GM23338 (cell line): ENCODE measurements around the gene AFP. TPM values are rescaled to one million over a fixed set of nuclear protein-coding genes. Genes with fewer than 3 reads are reported as not detected.

Experiments
- ATAC-seq: fragments of 200-7000 bp; cut with Tn5 transposase; 3 replicates; pipeline ENCODE4 v1.9.1; 2020
- DNase-seq: peaks from one replicate; pipeline ENCODE4 v3.0.0-alpha.2; 2015; ENCODE audit warnings: low spot score
- H2AFZ ChIP-seq: fragments of 200-600 bp; sonication (generic); 2 replicates; pipeline ENCODE4 v1.8.0; 2016; ENCODE audit warnings: antibody characterized with exemption, mild to moderate bottlenecking, moderate library complexity
- H3F3A ChIP-seq: fragments of 200-600 bp; sonication (generic); replicated peaks from 2 replicates; pipeline ENCODE4 v1.8.0; 2017; ENCODE audit warnings: antibody characterized with exemption, mixed run types, low read depth
- H3K27ac ChIP-seq: fragments of 200-600 bp; sonication (generic); 2 replicates; pipeline ENCODE4 v1.6.1; 2016; ENCODE audit warnings: low read depth
- H3K27me3 ChIP-seq: fragments of 200-600 bp; sonication (generic); 2 replicates; pipeline ENCODE4 v1.8.0; 2016; ENCODE audit warnings: mild to moderate bottlenecking, mixed run types, moderate library complexity; ENCODE audit not compliant: insufficient read depth
- H3K36me3 ChIP-seq: fragments of 200-600 bp; sonication (generic); 2 replicates; pipeline ENCODE4 v1.8.0; 2016; ENCODE audit warnings: mild to moderate bottlenecking; ENCODE audit not compliant: insufficient read depth
- H3K4me1 ChIP-seq: fragments of 200-600 bp; sonication (generic); 2 replicates; pipeline ENCODE4 v1.8.0; 2016; ENCODE audit warnings: mild to moderate bottlenecking, moderate library complexity; ENCODE audit not compliant: insufficient read depth
- H3K4me2 ChIP-seq: fragments of 200-600 bp; sonication (generic); 2 replicates; pipeline ENCODE4 v1.7.1; 2017; ENCODE audit warnings: mixed run types
- H3K4me3 ChIP-seq: fragments of 200-600 bp; sonication (generic); 2 replicates; pipeline ENCODE4 v1.6.1; 2016; ENCODE audit warnings: mixed run types
- H3K79me2 ChIP-seq: fragments of 200-600 bp; sonication (generic); replicated peaks from 2 replicates; pipeline ENCODE4 v1.8.0; 2017; ENCODE audit warnings: mild to moderate bottlenecking; ENCODE audit not compliant: insufficient read depth
- H3K9me2 ChIP-seq: fragments of 200-600 bp; sonication (generic); 2 replicates; pipeline ENCODE4 v1.8.0; 2017; ENCODE audit not compliant: insufficient read depth
- H4K20me1 ChIP-seq: fragments of 200-600 bp; sonication (generic); replicated peaks from 2 replicates; pipeline ENCODE4 v1.8.0; 2017; ENCODE audit warnings: mild to moderate bottlenecking; ENCODE audit not compliant: insufficient read depth
- H3K27ac Mint-ChIP-seq: 2 replicates; pipeline ENCODE4 v1.8.0; 2020; ENCODE audit warnings: inconsistent platforms, mild to moderate bottlenecking, moderate library complexity, mixed read lengths
- H3K27me3 Mint-ChIP-seq: 3 replicates; pipeline ENCODE4 v1.8.0; 2022; ENCODE audit warnings: low read depth, mild to moderate bottlenecking, moderate library complexity, mixed read lengths, inconsistent platforms; ENCODE audit not compliant: insufficient read depth, poor library complexity
- H3K36me3 Mint-ChIP-seq: 3 replicates; pipeline ENCODE4 v1.8.0; 2021; ENCODE audit warnings: low read depth, mild to moderate bottlenecking, inconsistent platforms, moderate library complexity, mixed read lengths
- H3K4me1 Mint-ChIP-seq: 3 replicates; pipeline ENCODE4 v1.8.0; 2020; ENCODE audit warnings: mild to moderate bottlenecking, inconsistent platforms, mixed read lengths
- H3K4me3 Mint-ChIP-seq: 3 replicates; pipeline ENCODE4 v1.8.0; 2021; ENCODE audit warnings: moderate library complexity, mild to moderate bottlenecking, inconsistent platforms, mixed read lengths
- H3K9me3 Mint-ChIP-seq: 3 replicates; pipeline ENCODE4 v1.8.0; 2020; ENCODE audit warnings: moderate library complexity, mild to moderate bottlenecking, inconsistent platforms, mixed read lengths
- CREB1 ChIP-seq: fragments of 250-450 bp; sonication (Bioruptor Pico); IDR thresholded peaks from 2 replicates; pipeline ENCODE4 v1.5.0; 2020; ENCODE audit warnings: low read depth, mild to moderate bottlenecking, moderate library complexity
- CTCF ChIP-seq, 2 experiments: fragments of 200-600 bp in 1 of 2; sonication (generic) in 1 of 2; conservative IDR thresholded peaks; 2 replicates each; pipeline versions ENCODE4 v1.5.1 to v1.6.1; 2016 to 2017; ENCODE audit warnings: antibody characterized with exemption in 2 of 2, low read depth in 2 of 2, mild to moderate bottlenecking in 2 of 2, moderate library complexity in 1 of 2
- ETS1 ChIP-seq: IDR thresholded peaks from 2 replicates; pipeline ENCODE4 v1.6.1; 2016; ENCODE audit warnings: antibody characterized with exemption
- EZH2 ChIP-seq: fragments of 200-600 bp; sonication (generic); IDR thresholded peaks from one replicate; pipeline ENCODE4 v1.8.0; 2017; ENCODE audit warnings: antibody characterized with exemption, mild to moderate bottlenecking, low read depth; ENCODE audit not compliant: unreplicated experiment
- EZH2phosphoT487 ChIP-seq: fragments of 200-600 bp; sonication (generic); IDR thresholded peaks from one replicate; pipeline ENCODE4 v1.8.1; 2018; ENCODE audit warnings: antibody characterized with exemption; ENCODE audit not compliant: unreplicated experiment
- JUNB ChIP-seq: IDR thresholded peaks from one replicate; pipeline ENCODE4 v1.6.1; 2016; ENCODE audit warnings: antibody characterized with exemption; ENCODE audit not compliant: unreplicated experiment
- NANOG ChIP-seq: IDR thresholded peaks from 2 replicates; pipeline ENCODE4 v1.6.1; 2016; ENCODE audit warnings: antibody characterized with exemption, borderline replicate concordance
- POLR2AphosphoS5 ChIP-seq: IDR thresholded peaks from 2 replicates; pipeline ENCODE4 v1.6.1; 2016; ENCODE audit warnings: antibody characterized with exemption, low read depth
- REST ChIP-seq: IDR thresholded peaks from one replicate; pipeline ENCODE4 v1.6.1; 2018; ENCODE audit warnings: antibody characterized with exemption; ENCODE audit not compliant: unreplicated experiment
- STAT1 ChIP-seq: IDR thresholded peaks from one replicate; pipeline ENCODE4 v1.6.1; 2016; ENCODE audit warnings: antibody characterized with exemption; ENCODE audit not compliant: unreplicated experiment
- ZNF114 ChIP-seq: fragments of 250-450 bp; sonication (Bioruptor Pico); IDR thresholded peaks from 2 replicates; pipeline ENCODE4 v1.5.0; 2020; ENCODE audit warnings: mild to moderate bottlenecking, moderate library complexity
- ZNF331 ChIP-seq: fragments of 250-450 bp; sonication (Bioruptor Pico); IDR thresholded peaks from 2 replicates; pipeline ENCODE4 v1.5.0; 2020; ENCODE audit warnings: low read depth, mild to moderate bottlenecking, moderate library complexity
- ZNF462 ChIP-seq: fragments of 250-450 bp; sonication (Bioruptor Pico); IDR thresholded peaks from 2 replicates; pipeline ENCODE4 v1.5.0; 2020; ENCODE audit warnings: mild to moderate bottlenecking, moderate library complexity
- polyA plus RNA-seq: library from polyadenylated mRNA; unstranded; fragments of >200 nt; fragmentation: Nextera tagmentation; extraction: Ambion mirVana; gene quantifications from 2 replicates; pipeline ENCODE4 v1.2.1, GENCODE V29; 2016
- total RNA-seq: library from RNA; depleted of rRNA; stranded (reverse); fragments of >200 nt; shearing (Covaris generic); gene quantifications from 2 replicates; pipeline ENCODE4 v1.2.3, GENCODE V29; 2014

AFP gene
- total and polyA plus RNA-seq, 2 experiments from 2014 or later: 4.0 to 17.3 TPM

GRCh38 chr4:73411731-73412414 is 24.1 kb upstream of the AFP start:
- no peak overlapping the region for H3K4me2 ChIP-seq
- no peak overlapping the region for H3K4me3 ChIP-seq
- TF ChIP-seq ETS1 (no peak), ZNF331 (CRISPR knock-in tag) (no peak), ZNF114 (CRISPR knock-in tag) (no peak), CREB1 (no peak), ZNF462 (CRISPR knock-in tag) (no peak), POLR2AphosphoS5 (no peak), REST (no peak), STAT1 (no peak), CTCF (conservative IDR thresholded peaks at IDR 0.05; ENCODE audit: low read depth in 2 of 2) (no peak), EZH2 (no peak), NANOG (no peak), EZH2phosphoT487 (no peak), JUNB (no peak)
- H3K36me3 Mint-ChIP-seq: no peaks in the 10 kb centered on the region
- no peaks in the 10 kb centered on the region for H3K9me2 ChIP-seq
- H2AFZ ChIP-seq: no peak overlapping the region
- no peaks in the 10 kb centered on the region for H3K27me3 ChIP-seq
- DNase-seq: no peak
- no peaks in the 10 kb centered on the region for H3K79me2 ChIP-seq
- no peak for ATAC-seq
- no peaks in the 10 kb centered on the region for H3K36me3 ChIP-seq
- H3F3A ChIP-seq: no peaks in the 10 kb centered on the region
- H3K9me3 Mint-ChIP-seq: no peaks in the 10 kb centered on the region
- H3K27me3 Mint-ChIP-seq: no peaks in the 10 kb centered on the region
- H3K4me3 Mint-ChIP-seq: no peak overlapping the region
- no peak overlapping the region for H3K27ac ChIP-seq
- H3K4me1 ChIP-seq: peaks cover 12% of the 10 kb centered on the region
- no peaks in the 10 kb centered on the region for H4K20me1 ChIP-seq
- no peak overlapping the region for H3K27ac Mint-ChIP-seq
- peaks cover 25% of the 10 kb centered on the region; the same call in 2 of the 3 replicates for H3K4me1 Mint-ChIP-seq
